C4-2B (cell line): ENCODE results near the gene ATG4D.

Experiments used
- CTCF ChIP-seq: fragments of 450-650 bp; conservative IDR thresholded peaks from 2 replicates; pipeline ENCODE4 v1.5.1; 2017; ENCODE audit warnings: mild to moderate bottlenecking
- ZFX ChIP-seq: fragments of 450-650 bp; IDR thresholded peaks from 2 replicates; pipeline ENCODE4 v1.6.1; 2017

- TF ChIP-seq CTCF (no peak), ZFX (no peak)
Measured at GRCh38 chr19:10562609-10563008, 18.9 kb downstream of the ATG4D start.
